Gastroesophageal sphincter (tissue), 3 donors: ENCODE measurements around the gene PIANP.

Source experiments
- EP300 ChIP-seq: sonication (generic); formaldehyde crosslinking; IDR thresholded peaks from one replicate; pipeline ENCODE4 v1.6.1; 2017; ENCODE audit warnings: antibody characterized with exemption, mild to moderate bottlenecking
- POLR2A ChIP-seq, 2 donors: fragments of 450-650 bp; IDR thresholded peaks; one replicate each; pipeline ENCODE4 v1.6.1; 2017; ENCODE audit warnings: antibody characterized with exemption in 2 of 2, mild to moderate bottlenecking in 2 of 2, moderate library complexity in 1 of 2
- POLR2AphosphoS5 ChIP-seq: sonication (generic); formaldehyde crosslinking; IDR thresholded peaks from one replicate; pipeline ENCODE4 v1.6.1; 2017; ENCODE audit warnings: antibody characterized with exemption
- TF ChIP-seq, protein P1 (sequence below), 4 experiments: fragments of 200-600 bp in 2 of 4; fragments of 450-650 bp in 2 of 4; sonication (generic) in 1 of 4; IDR thresholded peaks; one replicate each; pipeline ENCODE4 v1.5.1; 2017 to 2019; ENCODE audit warnings: antibody characterized with exemption in 4 of 4, mild to moderate bottlenecking in 2 of 4, moderate library complexity in 2 of 4

DNA sequence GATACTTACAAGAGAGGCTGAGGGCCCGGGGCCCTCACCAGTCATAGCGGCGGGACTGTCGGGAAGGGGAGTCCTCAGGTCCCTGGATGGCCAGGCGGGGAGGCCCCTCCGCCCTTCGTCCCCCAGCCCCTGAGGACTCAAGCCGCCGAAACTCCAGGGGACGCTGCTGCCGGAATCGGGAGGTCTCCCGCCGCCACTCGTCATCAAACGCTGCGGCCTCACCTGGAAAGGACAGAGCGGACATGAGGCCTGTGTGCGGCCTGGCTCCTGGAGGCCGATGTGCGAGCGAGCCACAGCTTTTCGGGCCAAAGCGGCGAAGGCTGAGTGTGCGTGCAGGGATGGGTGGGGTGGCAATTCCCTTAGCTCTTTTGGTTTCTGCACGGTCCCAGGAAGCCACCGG is 48.1 kb upstream of the PIANP start:
- TF ChIP-seq, protein P1, sequence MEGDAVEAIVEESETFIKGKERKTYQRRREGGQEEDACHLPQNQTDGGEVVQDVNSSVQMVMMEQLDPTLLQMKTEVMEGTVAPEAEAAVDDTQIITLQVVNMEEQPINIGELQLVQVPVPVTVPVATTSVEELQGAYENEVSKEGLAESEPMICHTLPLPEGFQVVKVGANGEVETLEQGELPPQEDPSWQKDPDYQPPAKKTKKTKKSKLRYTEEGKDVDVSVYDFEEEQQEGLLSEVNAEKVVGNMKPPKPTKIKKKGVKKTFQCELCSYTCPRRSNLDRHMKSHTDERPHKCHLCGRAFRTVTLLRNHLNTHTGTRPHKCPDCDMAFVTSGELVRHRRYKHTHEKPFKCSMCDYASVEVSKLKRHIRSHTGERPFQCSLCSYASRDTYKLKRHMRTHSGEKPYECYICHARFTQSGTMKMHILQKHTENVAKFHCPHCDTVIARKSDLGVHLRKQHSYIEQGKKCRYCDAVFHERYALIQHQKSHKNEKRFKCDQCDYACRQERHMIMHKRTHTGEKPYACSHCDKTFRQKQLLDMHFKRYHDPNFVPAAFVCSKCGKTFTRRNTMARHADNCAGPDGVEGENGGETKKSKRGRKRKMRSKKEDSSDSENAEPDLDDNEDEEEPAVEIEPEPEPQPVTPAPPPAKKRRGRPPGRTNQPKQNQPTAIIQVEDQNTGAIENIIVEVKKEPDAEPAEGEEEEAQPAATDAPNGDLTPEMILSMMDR (IDR thresholded peaks at IDR 0.05): no peak
- no peak for TF ChIP-seq POLR2A (IDR thresholded peaks at IDR 0.05)
- TF ChIP-seq EP300: no peak
- TF ChIP-seq POLR2AphosphoS5: no peak
